GM10266 (cell line): Measurements from ENCODE around the gene HMG20A.

ENCODE experiments used
- DNase-seq: peaks from one replicate; pipeline ENCODE4 v3.0.0; 2012; ENCODE audit errors: extremely low spot score
- TF ChIP-seq, protein P1 (sequence below): IDR thresholded peaks from 2 replicates; pipeline ENCODE4 v1.5.1; 2012; ENCODE audit warnings: mild to moderate bottlenecking, low read depth; ENCODE audit not compliant: control insufficient read depth, insufficient read depth; ENCODE audit errors: missing control alignments

Gene HMG20A

DNA sequence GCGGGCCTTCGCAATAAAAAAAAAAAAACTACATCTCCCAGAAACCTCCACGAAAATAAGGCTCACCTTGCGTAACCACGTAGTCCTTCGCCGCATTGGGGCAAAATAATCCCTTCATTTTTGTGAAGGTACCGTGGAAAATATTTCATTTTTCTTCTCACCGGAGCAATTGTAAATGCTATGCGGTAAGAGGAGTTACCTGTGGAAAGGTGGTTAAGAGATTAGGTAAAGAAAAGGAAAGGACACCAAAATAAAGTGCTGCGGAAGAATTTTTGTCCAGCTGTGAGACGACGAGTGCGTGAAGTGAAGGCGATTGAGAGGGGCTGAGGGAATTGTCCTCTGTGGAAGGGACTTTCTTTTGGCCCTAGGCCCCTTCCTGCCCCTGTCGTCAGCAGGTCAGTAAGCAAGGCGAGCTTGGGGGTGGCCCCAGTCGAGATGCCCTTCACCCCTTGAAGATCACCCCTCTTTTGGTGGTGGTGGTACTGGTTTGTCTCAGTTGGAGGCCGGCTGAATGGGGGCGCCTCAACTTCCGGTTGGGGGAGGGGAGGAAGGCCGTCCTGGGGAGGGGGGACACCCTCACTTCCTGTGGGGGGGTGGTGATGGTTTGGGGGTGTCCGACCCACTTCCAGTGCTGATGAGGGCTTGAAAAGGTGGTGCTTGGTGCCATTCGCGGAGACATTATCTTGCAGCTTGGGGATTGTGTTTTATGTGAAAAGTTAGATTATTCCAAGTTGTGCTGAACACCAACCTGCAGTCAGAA lies at the start of gene HMG20A:
Gene HMG20A (plus strand): TSS at position 279 of the 760 bp plus-strand sequence. CDS start 37,520 bp downstream, outside the sequence.
- TF ChIP-seq, protein P1, sequence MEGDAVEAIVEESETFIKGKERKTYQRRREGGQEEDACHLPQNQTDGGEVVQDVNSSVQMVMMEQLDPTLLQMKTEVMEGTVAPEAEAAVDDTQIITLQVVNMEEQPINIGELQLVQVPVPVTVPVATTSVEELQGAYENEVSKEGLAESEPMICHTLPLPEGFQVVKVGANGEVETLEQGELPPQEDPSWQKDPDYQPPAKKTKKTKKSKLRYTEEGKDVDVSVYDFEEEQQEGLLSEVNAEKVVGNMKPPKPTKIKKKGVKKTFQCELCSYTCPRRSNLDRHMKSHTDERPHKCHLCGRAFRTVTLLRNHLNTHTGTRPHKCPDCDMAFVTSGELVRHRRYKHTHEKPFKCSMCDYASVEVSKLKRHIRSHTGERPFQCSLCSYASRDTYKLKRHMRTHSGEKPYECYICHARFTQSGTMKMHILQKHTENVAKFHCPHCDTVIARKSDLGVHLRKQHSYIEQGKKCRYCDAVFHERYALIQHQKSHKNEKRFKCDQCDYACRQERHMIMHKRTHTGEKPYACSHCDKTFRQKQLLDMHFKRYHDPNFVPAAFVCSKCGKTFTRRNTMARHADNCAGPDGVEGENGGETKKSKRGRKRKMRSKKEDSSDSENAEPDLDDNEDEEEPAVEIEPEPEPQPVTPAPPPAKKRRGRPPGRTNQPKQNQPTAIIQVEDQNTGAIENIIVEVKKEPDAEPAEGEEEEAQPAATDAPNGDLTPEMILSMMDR = no peak
- peak; percentile 53 for DNase-seq

DNA sequence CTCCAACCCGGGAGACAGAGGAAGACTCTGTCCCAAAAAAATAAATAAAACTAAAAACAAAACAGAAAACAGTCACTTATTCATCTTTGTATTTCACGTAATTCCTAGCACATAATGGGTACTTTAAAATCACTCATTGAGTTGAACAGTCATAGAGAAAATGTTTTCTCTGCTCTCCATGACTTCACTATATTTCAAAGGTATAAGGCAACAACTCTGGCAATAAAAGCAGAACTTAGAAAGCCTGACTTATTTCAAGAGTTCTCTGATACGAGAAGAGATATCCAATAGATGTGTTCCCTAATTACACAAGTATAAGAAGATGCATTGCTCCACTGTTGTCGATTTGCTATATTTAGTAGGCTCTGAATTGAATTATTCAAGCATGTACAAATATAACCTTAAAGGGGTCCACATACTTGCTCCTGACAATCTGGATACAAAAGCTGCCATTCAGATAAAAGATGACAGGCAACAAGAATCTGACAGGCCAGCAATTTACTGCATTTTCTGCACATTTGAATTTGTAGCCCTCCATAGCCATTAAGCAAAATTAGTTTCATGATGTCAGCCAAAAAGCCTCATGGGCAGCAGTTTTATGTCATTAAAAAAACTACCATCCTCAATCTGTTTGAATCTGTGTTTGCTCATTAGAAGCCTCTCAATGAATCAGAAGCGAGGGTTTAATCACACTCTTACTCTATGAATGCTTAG lies 48.7 kb upstream of the HMG20A start:
- TF ChIP-seq, protein P1 = no peak
- DNase-seq = peak; percentile 16

DNA sequence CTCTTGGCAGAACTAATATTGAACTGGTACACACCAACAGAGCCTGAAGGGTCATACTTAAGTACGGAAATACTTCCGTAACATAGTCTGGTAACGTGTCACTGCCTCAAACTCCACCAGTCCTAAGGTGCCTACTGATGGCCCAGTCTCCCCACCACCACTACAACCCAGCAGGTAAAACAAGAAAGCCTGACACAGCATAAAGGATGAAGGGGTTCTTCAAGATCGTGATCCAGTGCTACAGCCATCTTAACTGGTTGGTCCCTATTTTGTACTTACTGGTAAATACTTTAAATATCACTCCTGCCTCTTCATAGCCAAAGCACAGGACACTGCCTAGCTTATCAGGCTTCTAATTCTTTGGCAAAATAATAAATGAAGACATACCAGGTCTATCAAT lies 47.2 kb upstream of the HMG20A start:
- no peak for DNase-seq
- TF ChIP-seq, protein P1 = no peak

DNA sequence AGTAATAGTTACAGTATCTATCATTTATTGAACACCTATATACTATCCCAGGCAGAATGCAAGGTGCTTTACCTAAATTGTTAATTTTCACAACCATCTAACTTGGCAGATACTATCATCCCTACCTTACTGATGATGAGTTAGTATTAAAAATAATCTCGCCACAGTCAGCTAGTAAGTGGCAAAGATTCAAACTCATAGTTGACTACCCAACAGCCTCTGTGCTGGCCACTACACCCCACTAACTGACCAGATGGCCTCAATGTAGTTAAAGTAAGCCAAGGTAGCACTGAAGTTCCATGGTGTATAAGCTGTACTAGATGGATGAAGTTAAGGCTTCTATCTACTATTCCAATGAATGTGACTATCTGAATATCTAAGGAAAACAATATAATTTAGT lies 45.6 kb upstream of the HMG20A start:
- TF ChIP-seq, protein P1 = no peak
- no peak for DNase-seq

DNA sequence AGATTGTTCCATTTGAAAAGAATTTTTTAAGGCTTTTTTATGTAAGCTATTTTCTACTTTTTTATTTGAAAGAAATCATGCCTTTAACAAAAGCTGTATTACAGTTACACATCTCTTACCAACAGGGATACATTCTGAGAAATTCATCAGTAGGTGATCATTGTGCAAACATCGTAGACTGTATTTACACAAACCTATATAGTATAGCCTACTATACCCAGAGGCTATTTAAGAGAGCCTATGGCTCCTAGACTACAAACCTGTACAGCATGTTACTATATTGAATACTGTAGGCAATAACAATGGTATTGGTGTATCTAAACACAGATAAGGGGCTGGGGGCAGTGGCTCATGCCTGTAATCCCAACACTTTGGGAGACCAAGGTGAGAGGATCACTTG lies 43.9 kb upstream of the HMG20A start:
- TF ChIP-seq, protein P1 = no peak
- no peak for DNase-seq

DNA sequence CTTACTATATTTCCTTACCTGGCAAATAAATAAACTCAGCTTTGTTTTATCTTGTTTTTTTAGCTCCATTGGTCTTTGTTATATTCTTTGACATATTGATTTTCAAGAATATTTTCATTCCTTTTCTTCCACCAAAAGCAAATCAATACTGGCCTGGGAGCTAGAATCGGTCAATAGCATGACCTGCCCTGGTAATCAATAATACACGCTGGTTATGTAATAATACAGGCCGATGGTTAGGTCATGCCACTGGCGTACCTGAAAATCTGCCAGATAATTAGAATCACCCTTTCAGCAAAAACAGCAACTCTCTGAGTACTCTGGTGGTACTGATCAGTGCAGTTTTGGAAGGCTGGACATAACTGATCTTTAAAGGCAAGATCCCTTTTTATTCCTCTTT lies 40.7 kb upstream of the HMG20A start:
- TF ChIP-seq, protein P1 = no peak
- no peak for DNase-seq

DNA sequence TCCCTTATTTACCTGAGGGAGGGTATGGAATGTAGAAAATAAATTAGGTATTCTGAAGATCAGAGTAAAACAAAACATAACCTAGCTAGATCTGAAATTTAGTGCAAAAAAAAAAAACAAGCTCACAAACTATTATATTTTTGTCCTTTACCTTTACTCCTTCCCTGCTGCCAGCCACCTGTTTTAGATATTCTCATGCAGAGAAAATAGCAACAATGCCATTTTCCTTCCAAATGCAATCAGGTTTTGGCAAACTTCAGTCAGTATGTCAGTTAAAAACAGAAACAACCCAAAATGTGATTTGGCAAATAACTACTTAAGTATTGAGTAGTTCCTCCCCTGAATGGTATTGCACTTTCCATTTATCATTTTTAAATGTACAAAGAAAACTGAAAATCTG lies 36.6 kb upstream of the HMG20A start:
- DNase-seq = no peak
- TF ChIP-seq, protein P1 = no peak
